NB4 (cell line): Measurements from ENCODE around the gene PCNX3.

ENCODE experiments used
- DNase-seq: peaks from one replicate; pipeline ENCODE4 v3.0.0; 2010; ENCODE audit warnings: low read depth
- H3K4me3 ChIP-seq: one replicate; pipeline ENCODE4 v1.5.1; 2011; ENCODE audit warnings: mild to moderate bottlenecking, low read depth, low read length, moderate library complexity
- MYC ChIP-seq: IDR thresholded peaks from 2 replicates; pipeline ENCODE4 v1.6.1; 2011; ENCODE audit warnings: low read depth, low read length
- POLR2A ChIP-seq: IDR thresholded peaks from 2 replicates; pipeline ENCODE4 v1.6.1; 2011; ENCODE audit warnings: mild to moderate bottlenecking; ENCODE audit not compliant: insufficient read length; ENCODE audit errors: extremely low read depth
- TF ChIP-seq, protein P1 (sequence below): IDR thresholded peaks from one replicate; pipeline ENCODE4 v1.5.1; 2012; ENCODE audit warnings: low read depth, low read length
- TF ChIP-seq, protein P2 (sequence below): IDR thresholded peaks from 2 replicates; pipeline ENCODE4 v1.6.1; 2011; ENCODE audit warnings: low read depth, low read length

The PCNX3 gene

DNA sequence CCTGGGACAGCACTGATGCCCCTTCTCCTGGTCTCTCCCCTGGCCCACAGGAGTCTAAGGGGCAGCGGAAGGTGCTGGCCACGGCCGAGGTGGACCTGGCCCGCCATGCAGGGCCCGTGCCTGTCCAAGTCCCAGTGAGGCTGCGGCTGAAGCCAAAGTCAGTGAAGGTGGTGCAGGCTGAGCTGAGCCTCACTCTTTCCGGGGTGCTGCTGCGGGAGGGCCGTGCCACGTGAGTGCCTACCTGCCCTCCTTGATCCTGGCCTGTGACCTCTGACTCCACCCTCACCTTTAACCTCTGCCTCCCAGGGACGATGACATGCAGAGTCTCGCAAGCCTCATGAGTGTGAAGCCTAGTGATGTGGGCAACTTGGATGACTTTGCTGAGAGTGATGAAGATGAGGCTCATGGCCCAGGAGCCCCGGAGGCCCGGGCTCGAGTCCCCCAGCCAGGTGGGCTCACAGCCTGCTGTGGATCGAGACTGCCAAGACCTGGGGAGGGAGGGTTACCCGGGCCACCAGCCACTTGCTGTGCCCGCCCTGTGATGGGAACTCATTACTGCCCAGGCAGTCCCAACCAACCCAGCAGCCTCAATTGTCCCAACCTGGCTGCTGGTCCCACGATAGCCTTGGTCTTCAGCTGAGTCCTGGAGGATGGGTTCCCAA lies 35.4 kb upstream of the PCNX3 start:
- DNase-seq, result no peak
- TF ChIP-seq, protein P1, sequence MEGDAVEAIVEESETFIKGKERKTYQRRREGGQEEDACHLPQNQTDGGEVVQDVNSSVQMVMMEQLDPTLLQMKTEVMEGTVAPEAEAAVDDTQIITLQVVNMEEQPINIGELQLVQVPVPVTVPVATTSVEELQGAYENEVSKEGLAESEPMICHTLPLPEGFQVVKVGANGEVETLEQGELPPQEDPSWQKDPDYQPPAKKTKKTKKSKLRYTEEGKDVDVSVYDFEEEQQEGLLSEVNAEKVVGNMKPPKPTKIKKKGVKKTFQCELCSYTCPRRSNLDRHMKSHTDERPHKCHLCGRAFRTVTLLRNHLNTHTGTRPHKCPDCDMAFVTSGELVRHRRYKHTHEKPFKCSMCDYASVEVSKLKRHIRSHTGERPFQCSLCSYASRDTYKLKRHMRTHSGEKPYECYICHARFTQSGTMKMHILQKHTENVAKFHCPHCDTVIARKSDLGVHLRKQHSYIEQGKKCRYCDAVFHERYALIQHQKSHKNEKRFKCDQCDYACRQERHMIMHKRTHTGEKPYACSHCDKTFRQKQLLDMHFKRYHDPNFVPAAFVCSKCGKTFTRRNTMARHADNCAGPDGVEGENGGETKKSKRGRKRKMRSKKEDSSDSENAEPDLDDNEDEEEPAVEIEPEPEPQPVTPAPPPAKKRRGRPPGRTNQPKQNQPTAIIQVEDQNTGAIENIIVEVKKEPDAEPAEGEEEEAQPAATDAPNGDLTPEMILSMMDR, result no peak
- TF ChIP-seq MYC, result no peak
- TF ChIP-seq, protein P2, sequence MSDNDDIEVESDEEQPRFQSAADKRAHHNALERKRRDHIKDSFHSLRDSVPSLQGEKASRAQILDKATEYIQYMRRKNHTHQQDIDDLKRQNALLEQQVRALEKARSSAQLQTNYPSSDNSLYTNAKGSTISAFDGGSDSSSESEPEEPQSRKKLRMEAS, result no peak
- no peak for TF ChIP-seq POLR2A
- no peak overlapping the region for H3K4me3 ChIP-seq

DNA sequence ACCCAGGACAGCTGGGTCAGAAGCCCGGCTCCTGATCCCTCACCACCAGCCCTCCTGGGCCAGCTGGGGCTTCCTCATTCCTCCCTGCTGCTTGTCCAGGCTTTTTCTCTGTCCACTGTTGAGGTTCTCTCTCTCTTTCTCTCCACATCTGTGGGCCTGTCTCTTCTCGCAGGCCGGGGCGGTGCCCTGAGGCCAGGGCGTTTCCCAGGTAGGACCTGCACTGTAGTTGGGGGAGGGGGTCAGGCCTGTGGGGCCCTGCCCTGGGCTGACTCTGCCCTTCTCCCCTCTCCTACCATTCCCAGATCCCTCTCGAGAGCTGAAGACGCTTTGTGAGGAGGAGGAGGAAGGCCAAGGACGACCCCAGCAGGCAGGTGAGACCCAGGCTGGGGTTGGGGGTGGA lies 34.8 kb upstream of the PCNX3 start:
- H3K4me3 ChIP-seq, result no peak overlapping the region
- TF ChIP-seq, protein P2, result no peak
- no peak for TF ChIP-seq MYC
- TF ChIP-seq, protein P1, result no peak
- TF ChIP-seq POLR2A, result no peak
- no peak for DNase-seq

DNA sequence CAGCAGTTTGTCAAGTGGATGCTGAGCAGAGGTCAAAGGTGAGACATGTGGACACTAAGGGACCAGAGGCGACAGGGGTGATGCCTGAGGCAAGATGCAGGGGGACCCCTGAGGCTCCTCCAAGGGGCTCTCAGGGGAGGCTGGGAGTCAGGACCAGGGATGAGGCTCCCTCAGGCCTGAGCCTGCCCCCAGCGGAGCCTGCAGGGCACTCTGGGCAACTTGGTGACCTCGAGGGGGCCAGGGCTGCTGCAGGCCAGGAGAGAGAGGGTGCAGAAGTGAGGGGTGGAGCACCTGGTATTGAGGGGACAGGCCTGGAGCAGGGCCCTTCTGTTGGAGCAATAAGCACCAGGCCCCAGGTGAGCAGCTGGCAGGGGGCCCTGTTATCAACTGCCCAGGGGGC lies 33.6 kb upstream of the PCNX3 start:
- TF ChIP-seq POLR2A (no peak), MYC (no peak)
- TF ChIP-seq, protein P2, result no peak
- TF ChIP-seq, protein P1, result no peak
- DNase-seq, result no peak
- H3K4me3 ChIP-seq, result no peak overlapping the region

DNA sequence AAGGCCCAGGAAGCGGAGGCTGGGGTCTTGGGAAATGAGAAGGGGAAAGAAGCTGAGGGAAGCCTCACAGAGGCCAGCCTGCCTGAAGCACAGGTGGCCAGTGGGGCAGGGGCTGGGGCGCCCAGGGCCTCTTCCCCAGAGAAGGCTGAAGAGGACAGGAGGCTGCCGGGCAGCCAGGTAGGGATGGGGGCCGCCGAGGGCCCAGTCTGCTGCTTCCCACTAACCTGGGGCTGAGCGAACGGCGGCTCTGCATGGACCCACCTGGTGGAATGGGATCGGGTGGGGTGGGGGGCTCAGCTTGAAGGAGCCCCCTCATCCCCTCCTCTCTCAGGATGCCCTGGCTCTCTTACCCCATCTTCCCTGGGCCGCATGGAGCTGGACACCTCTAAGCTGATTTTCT lies 32.0 kb upstream of the PCNX3 start:
- no peak for DNase-seq
- no peak overlapping the region for H3K4me3 ChIP-seq
- no peak for TF ChIP-seq MYC
- TF ChIP-seq, protein P1, result no peak

DNA sequence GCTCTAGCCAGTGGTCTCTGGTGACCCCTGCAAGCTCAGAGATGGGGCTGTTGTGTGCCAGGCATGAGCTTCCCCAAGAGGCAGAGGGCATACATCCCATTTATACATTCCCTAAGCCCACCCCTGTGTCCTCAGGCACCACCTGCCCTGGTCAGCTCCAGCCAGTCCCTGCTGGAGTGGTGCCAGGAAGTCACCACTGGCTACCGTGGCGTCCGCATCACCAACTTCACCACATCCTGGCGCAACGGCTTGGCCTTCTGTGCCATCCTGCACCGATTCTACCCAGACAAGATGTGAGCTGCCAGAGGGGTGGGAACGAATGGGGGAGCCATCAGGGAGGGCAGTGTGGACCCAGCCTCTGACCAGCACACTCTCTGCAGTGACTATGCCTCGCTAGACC lies 31.5 kb upstream of the PCNX3 start:
- DNase-seq, result no peak
- no peak for TF ChIP-seq POLR2A
- TF ChIP-seq MYC, result no peak
- TF ChIP-seq, protein P1, result no peak
- TF ChIP-seq, protein P2, result no peak

DNA sequence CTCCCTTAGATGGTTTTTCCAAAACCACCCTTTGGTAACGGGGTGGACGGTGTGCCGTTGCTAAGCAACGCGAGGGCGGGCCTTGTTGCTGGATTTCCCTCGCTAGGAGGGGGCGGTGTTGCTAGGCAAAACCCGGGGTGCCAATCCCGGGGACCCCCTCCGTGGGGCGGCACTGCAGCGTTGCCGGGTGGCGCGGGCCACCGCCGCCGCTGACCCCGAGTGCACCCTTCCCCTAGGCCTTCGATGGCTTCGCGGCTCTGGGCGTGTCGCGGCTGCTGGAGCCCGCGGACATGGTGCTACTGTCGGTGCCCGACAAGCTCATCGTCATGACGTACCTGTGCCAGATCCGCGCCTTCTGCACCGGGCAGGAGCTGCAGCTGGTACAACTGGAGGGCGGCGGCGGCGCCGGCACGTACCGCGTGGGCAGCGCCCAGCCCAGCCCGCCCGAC lies 30.8 kb upstream of the PCNX3 start:
- H3K4me3 ChIP-seq, result no peak overlapping the region
- TF ChIP-seq, protein P1, result no peak
- TF ChIP-seq, protein P2, result no peak
- TF ChIP-seq MYC (no peak), POLR2A (no peak)
- DNase-seq, result no peak

More for the DNA sequence above, 31.5 kb upstream of the PCNX3 start:
- no peak overlapping the region for H3K4me3 ChIP-seq
